Prostate gland (tissue), 2 donors: ENCODE results near the gene TAS2R60. TPM values are rescaled to one million over a fixed set of nuclear protein-coding genes. Genes with fewer than 3 reads are reported as not detected.

Source experiments
- DNase-seq: peaks from one replicate; pipeline ENCODE4 v3.0.0-alpha.2; 2019; ENCODE audit warnings: low spot score
- H3K27ac ChIP-seq, 2 donors: fragments of 200-600 bp; sonication (generic); 2 replicates each; pipeline ENCODE4 v1.5.1; 2017 to 2019
- H3K27me3 ChIP-seq: fragments of 200-600 bp; sonication (generic); replicated peaks from 2 replicates; pipeline ENCODE4 v1.5.1; 2019; ENCODE audit not compliant: insufficient read depth
- H3K36me3 ChIP-seq, 2 donors: fragments of 200-600 bp; sonication (generic); 1 replicate in 1 of 2; 2 replicates in 1 of 2; pipeline versions ENCODE4 v1.5.1 to v1.8.1; 2017 to 2019
- H3K4me1 ChIP-seq: fragments of 200-600 bp; sonication (generic); replicated peaks from 2 replicates; pipeline ENCODE4 v1.5.1; 2019
- H3K4me3 ChIP-seq, 2 donors: fragments of 200-600 bp; sonication (generic); 2 replicates each; pipeline ENCODE4 v1.5.1; 2017 to 2019
- H3K9me3 ChIP-seq: fragments of 200-600 bp; sonication (generic); 2 replicates; pipeline ENCODE4 v1.5.1; 2017
- CTCF ChIP-seq, 4 experiments: fragments of 200-600 bp in 2 of 4; fragments of 450-650 bp in 2 of 4; sonication (generic) in 2 of 4; IDR thresholded peaks; 1 replicate in 3 of 4; 2 replicates in 1 of 4; pipeline ENCODE4 v1.5.1; 2016 to 2019; ENCODE audit warnings: antibody characterized with exemption in 4 of 4, mild to moderate bottlenecking in 2 of 4, moderate library complexity in 2 of 4
- POLR2A ChIP-seq: fragments of 450-650 bp; IDR thresholded peaks from one replicate; pipeline ENCODE4 v1.6.1; 2016; ENCODE audit warnings: antibody characterized with exemption, mild to moderate bottlenecking
- POLR2AphosphoS5 ChIP-seq: sonication (generic); formaldehyde crosslinking; IDR thresholded peaks from one replicate; pipeline ENCODE4 v1.6.1; 2017; ENCODE audit warnings: antibody characterized with exemption
- whole genome bisulfite sequencing: methylation state at CpG from one replicate; pipeline ENCODE4 v1.1.5; 2018; 5-methylcytosine and 5-hydroxymethylcytosine counted together
- intact Hi-C: fragments of 100-400 bp; cut with DNase I; formaldehyde crosslinking; loops from one replicate; pipeline ENCODE4 v1.14.2; 2022
- total RNA-seq, 2 donors: library from RNA; depleted of rRNA; stranded (reverse); fragments of >200 nt; gene quantifications; one replicate each; pipeline ENCODE4 v1.1.0, GENCODE V29; 2016

The TAS2R60 gene
- total RNA-seq, 2 donors from 2014 or later, result not detected

DNA sequence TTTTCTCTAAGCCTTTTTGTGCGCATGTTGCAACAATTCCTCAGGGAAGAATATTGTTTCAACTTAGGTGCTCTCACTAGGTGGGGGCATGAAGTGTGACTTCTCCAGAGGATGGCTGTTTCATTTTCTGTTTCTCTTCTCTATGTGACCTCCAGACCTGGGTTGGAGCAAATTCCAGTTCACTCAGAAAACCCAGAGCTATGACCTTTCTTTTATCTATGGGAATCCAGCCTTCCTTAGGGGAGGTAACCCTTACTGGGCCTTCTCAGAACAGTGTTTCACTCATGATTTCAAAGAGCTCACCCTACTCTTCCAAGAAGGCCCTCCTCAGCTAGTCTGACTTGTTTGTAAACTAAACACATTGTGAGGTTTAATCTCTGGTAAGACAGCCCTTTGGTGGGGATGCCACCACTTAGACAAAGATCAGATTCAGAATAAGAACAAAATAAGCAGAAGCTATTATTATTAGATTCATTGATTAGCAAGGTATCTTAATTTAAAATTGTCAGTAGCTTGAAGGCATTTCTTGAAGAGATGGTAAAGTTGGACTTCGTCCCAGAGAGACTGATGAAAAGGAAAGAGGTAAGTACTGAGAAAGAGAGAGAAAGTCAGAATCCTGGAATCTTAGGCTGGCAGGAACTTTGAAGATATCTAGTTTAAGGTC, 16.6 kb upstream of the TAS2R60 start:
- Histone ChIP-seq H3K27ac (no peak overlapping the region), H3K4me1 (no peaks in the 10 kb centered on the region), H3K36me3 (no peaks in the 10 kb centered on the region), H3K9me3 (no peaks in the 10 kb centered on the region), H3K27me3 (no peaks in the 10 kb centered on the region), H3K4me3 (no peak overlapping the region)
- WGBS, result 83% methylated on average over 2 of the region's 2 CpGs
- TF ChIP-seq POLR2A, result no peak
- TF ChIP-seq CTCF (IDR thresholded peaks at IDR 0.05), result no peak
- TF ChIP-seq POLR2AphosphoS5, result no peak
- intact Hi-C loops, result no loop called here
- no peak for DNase-seq

DNA sequence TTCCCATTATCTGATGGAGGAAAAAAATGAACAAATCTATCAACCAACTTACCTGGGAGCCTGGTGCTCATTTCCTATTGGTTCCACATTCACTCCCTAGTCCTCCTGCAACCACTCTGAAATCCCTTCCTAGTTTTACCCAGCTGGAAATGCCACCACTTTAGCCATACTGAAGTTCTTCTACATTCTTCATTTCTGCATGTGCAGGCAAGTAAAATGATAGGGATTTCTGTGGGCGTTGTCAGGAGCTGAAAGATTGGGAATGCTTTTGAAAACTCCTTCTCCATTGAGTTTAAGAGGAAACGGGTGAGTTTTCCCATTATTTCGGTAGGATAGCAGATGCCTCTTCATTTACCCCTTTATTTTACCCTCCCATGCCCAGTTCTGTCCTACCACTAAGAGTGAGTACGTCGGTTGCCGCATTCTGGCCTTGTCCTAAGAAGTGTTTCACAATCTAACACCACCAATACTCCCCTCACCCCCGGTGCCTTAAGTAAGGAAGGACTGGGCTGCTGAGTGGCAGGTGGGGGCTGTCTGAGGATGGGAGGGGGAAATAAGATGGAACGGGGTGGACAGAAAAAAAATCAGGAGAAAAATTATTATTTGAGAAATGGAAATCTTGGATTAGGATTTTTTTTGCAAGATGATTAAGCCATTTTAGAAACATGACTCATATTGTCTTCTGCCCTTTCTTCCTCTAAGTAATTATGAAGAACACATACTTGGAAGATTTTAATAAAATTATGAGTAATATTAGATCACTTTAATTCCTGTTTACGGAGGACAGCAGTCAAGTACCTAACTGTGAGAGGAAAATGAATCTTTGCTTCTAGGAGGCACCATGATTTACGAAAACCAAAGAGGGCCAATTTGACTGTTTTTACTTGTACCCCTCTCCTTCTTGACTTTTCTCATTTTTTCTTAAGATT, 13.2 kb upstream of the TAS2R60 start:
- 76% methylated on average over 10 of the region's 10 CpGs for WGBS
- intact Hi-C loops, result no loop called here
- Histone ChIP-seq H3K27ac (no peak overlapping the region), H3K4me3 (no peak overlapping the region), H3K4me1 (no peaks in the 10 kb centered on the region), H3K9me3 (no peaks in the 10 kb centered on the region), H3K27me3 (no peaks in the 10 kb centered on the region), H3K36me3 (no peaks in the 10 kb centered on the region)
- no peak for DNase-seq
- TF ChIP-seq POLR2A (no peak), POLR2AphosphoS5 (no peak), CTCF (IDR thresholded peaks at IDR 0.05) (no peak)

GRCh38 chr7:143431109-143431508, 12.1 kb upstream of the TAS2R60 start:
- H3K36me3 ChIP-seq, result no peaks in the 10 kb centered on the region
- H3K4me1 ChIP-seq, result no peaks in the 10 kb centered on the region
- no peak overlapping the region for H3K27ac ChIP-seq
- no peak for DNase-seq
- 64% methylated on average over 2 of the region's 2 CpGs for WGBS
- H3K9me3 ChIP-seq, result no peaks in the 10 kb centered on the region
- H3K27me3 ChIP-seq, result no peaks in the 10 kb centered on the region
- intact Hi-C loops, result no loop called here
- H3K4me3 ChIP-seq, result no peak overlapping the region
- TF ChIP-seq POLR2AphosphoS5 (no peak), CTCF (IDR thresholded peaks at IDR 0.05) (no peak), POLR2A (no peak)

- Histone ChIP-seq H3K36me3 (no peaks in the 10 kb centered on the region), H3K27me3 (no peaks in the 10 kb centered on the region), H3K4me1 (no peaks in the 10 kb centered on the region), H3K4me3 (no peak overlapping the region), H3K9me3 (no peaks in the 10 kb centered on the region), H3K27ac (no peak overlapping the region)
- TF ChIP-seq CTCF (IDR thresholded peaks at IDR 0.05) (no peak), POLR2AphosphoS5 (no peak), POLR2A (no peak)
- no peak for DNase-seq
- WGBS, result 84% methylated on average over 4 of the region's 4 CpGs
- intact Hi-C loops, result no loop called here
These were observed 9.5 kb upstream of the TAS2R60 start for GRCh38 chr7:143433759-143434158.
